Measurements from ENCODE around the gene GGT7.

GGT7 gene

GRCh38 chr20:34848597-34848996, 24.1 kb downstream of the GGT7 start:
- intact Hi-C loops (cut with micrococcal nuclease), result no loop called here
- Mint-ChIP-seq H3K27me3 (no peaks in the 10 kb centered on the region), H3K27ac (no peak overlapping the region), H3K4me3 (no peak overlapping the region), H3K9me3 (no peaks in the 10 kb centered on the region), H3K4me1 (ENCODE audit: low read depth) (no peaks in the 10 kb centered on the region), H3K36me3 (ENCODE audit: low read depth) (peaks cover 15% of the 10 kb centered on the region)

DNA sequence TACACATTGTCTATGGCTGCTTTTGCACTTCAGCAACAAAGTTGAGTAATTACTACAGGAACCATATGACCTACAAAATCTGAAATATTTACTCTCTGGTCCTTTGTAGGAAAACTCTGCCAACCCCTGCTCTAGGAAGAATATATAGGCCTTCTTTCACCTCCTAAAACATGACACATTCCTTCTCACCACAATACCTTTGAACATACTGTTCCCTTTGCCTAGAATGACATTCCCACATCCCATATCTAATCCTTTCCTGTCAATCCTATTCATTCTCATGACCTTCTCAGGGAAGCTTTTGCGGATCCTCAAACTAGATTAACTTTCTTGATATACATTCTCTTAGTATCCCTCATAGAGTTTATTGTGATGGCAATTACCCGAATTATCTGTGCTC, 29.2 kb downstream of the GGT7 start:
- Mint-ChIP-seq H3K9me3 (no peaks in the 10 kb centered on the region), H3K4me1 (ENCODE audit: low read depth) (no peaks in the 10 kb centered on the region), H3K27me3 (no peaks in the 10 kb centered on the region), H3K27ac (no peak overlapping the region), H3K36me3 (ENCODE audit: low read depth) (peaks cover 6% of the 10 kb centered on the region), H3K4me3 (no peak overlapping the region)
- intact Hi-C loops (cut with micrococcal nuclease), result no loop called here

- H3K36me3 Mint-ChIP-seq (ENCODE audit: low read depth), result peaks cover 3% of the 10 kb centered on the region
- no peaks in the 10 kb centered on the region for H3K9me3 Mint-ChIP-seq
- no peak overlapping the region for H3K4me3 Mint-ChIP-seq
- H3K4me1 Mint-ChIP-seq (ENCODE audit: low read depth), result no peaks in the 10 kb centered on the region
- intact Hi-C loops (cut with micrococcal nuclease), result no loop called here
- H3K27ac Mint-ChIP-seq, result no peak overlapping the region
- no peaks in the 10 kb centered on the region for H3K27me3 Mint-ChIP-seq
Observed at GRCh38 chr20:34842143-34842542, 30.5 kb downstream of the GGT7 start.

DNA sequence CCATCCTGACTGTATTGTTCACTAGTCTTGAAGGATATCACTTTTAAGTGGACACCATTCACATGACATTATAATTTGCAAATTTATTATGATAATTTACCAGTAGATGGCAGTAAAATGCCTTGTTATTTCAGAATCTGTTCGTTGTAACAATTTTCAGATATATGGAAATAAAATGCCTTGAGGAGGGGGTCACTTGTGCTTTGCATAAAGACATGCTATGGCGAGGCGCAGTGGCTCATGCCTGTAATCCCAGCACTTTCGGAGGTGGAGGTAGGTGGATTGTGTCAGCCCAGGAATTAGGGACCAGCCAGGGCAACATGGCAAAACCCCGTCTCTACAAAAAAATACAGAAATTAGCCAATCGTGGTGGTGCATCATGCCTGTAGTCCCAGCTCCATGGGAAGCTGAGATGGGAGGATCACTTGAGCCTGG, 38.2 kb downstream of the GGT7 start:
- Mint-ChIP-seq H3K27me3 (no peaks in the 10 kb centered on the region), H3K36me3 (ENCODE audit: low read depth) (no peaks in the 10 kb centered on the region), H3K27ac (no peak overlapping the region), H3K9me3 (no peaks in the 10 kb centered on the region), H3K4me3 (no peak overlapping the region), H3K4me1 (ENCODE audit: low read depth) (peaks cover 12% of the 10 kb centered on the region)
- intact Hi-C loops (cut with micrococcal nuclease), result loop anchor here (5.0 kb wide), 1 partner anchor 128 kb away; no protein-coding TSS in a partner anchor

DNA sequence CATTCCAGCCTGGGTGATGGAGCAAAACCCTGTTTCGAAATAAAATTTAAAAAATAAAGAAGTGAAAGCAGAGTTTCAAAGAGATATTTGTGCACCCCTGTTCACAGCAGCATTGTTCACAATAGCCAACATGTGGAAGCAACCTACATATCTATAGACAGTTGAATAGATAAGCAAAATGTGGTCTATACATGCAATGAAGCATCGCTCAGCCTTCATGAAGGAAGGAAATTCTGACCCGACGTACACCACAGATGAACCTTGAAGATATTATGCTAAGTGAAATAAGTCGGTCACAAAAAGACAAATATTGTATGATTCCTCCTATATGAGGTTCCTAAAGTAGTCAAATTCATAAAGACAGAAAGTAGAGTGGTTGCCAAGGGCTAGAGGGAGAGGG, 40.7 kb downstream of the GGT7 start:
- intact Hi-C loops (cut with micrococcal nuclease), result loop anchor here (5.0 kb wide), 1 partner anchor 130 kb away; no protein-coding TSS in a partner anchor
- Mint-ChIP-seq H3K27ac (no peak overlapping the region), H3K27me3 (no peaks in the 10 kb centered on the region), H3K4me1 (ENCODE audit: low read depth) (peaks cover 12% of the 10 kb centered on the region), H3K36me3 (ENCODE audit: low read depth) (no peaks in the 10 kb centered on the region), H3K9me3 (no peaks in the 10 kb centered on the region), H3K4me3 (no peak overlapping the region)

DNA sequence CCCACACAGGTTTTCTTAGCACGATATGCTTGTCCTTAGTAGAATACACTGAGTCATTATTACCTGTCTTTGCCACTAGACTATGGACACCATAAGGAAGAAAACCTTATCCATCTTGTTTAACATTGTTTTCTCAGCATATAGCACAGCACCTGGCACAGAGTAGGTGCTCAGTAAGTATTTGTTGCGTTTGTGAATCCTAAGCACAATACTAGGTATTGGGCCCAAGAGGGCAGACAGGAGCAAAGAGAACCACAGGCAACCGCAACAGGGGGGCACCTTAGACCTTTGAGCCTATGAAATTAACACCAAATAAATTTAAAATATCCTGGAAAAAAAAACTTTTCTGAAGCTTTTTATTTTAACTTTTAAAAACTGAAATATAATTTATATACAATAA, 43.5 kb downstream of the GGT7 start:
- Mint-ChIP-seq H3K27me3 (no peaks in the 10 kb centered on the region), H3K27ac (no peak overlapping the region), H3K4me3 (no peak overlapping the region), H3K9me3 (no peaks in the 10 kb centered on the region), H3K4me1 (ENCODE audit: low read depth) (peaks cover 19% of the 10 kb centered on the region), H3K36me3 (ENCODE audit: low read depth) (peaks cover 8% of the 10 kb centered on the region)
- intact Hi-C loops (cut with micrococcal nuclease), result no loop called here

DNA sequence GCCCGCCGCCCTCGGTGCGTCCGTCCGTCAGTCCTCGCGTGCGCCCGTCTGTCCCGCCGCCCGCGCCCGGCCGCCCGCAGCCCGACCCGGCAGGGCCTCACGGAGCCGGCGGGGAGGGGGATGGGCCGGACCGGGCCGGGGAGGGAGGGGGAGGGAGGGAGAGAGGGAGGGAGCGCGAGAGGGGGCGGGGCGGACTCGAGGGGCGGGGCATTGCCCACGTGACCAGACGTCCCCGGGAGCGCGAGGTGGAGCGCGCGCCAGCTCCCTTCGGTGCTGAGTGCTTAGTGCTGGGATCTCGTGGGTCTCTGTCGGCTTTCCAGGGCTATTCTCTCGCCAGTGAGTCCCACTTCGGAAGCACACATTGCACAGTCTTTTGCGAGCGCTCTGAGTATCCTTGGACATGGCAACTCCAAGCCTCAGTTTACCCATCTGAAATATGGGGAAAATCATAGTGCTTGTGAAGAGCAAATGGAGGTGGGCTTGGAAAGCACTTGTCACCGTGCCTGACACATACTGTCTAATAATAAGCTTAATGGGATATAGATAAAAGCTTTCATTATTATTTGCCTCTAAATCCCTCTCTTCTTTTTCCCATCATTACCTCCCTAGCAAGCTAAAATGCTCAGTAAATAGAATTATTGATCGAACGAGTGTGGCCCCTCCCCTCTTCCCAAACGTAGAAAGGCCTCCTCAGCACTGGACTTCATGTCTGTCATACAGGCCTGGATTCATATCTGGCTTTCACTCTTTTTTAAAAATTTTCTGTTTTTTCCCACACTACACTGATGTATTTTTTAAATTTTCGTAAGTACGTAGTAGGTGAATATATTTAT, 46.9 kb downstream of the GGT7 start, which contains the start of gene NCOA6:
Gene NCOA6, minus strand, starts transcription at position 122 of the 833 bp plus-strand sequence. CDS start 43,296 bp downstream, outside the sequence.
- Mint-ChIP-seq H3K4me3 (peak within 1 kb of the TSS; percentile 95), H3K27ac (peak within 1 kb of the TSS; percentile 89), H3K4me1 (ENCODE audit: low read depth) (peaks cover 43% of the 10 kb centered on the region), H3K36me3 (ENCODE audit: low read depth) (peaks cover 20% of the 10 kb centered on the region), H3K9me3 (no peaks in the 10 kb centered on the region), H3K27me3 (no peaks in the 10 kb centered on the region)
- intact Hi-C loops (cut with micrococcal nuclease), result loop anchor here (2.0 kb wide), 1 partner anchor 49 kb away; no protein-coding TSS in a partner anchor

- no peaks in the 10 kb centered on the region for H3K27me3 Mint-ChIP-seq
- H3K4me3 Mint-ChIP-seq, result peak overlapping the region; percentile 95
- H3K27ac Mint-ChIP-seq, result peak overlapping the region; percentile 89
- peaks cover 20% of the 10 kb centered on the region for H3K36me3 Mint-ChIP-seq (ENCODE audit: low read depth)
- intact Hi-C loops (cut with micrococcal nuclease), result loop anchor here (2.0 kb wide), 1 partner anchor 50 kb away; no protein-coding TSS in a partner anchor
- H3K4me1 Mint-ChIP-seq (ENCODE audit: low read depth), result peaks cover 43% of the 10 kb centered on the region
- H3K9me3 Mint-ChIP-seq, result no peaks in the 10 kb centered on the region
Observed at GRCh38 chr20:34824806-34825529, 47.7 kb downstream of the GGT7 start.

GRCh38 chr20:34824452-34824805, 48.2 kb downstream of the GGT7 start:
- Mint-ChIP-seq H3K27me3 (no peaks in the 10 kb centered on the region), H3K27ac (peak overlapping the region; percentile 89), H3K36me3 (ENCODE audit: low read depth) (peaks cover 20% of the 10 kb centered on the region), H3K4me3 (peak overlapping the region; percentile 95), H3K4me1 (ENCODE audit: low read depth) (peaks cover 43% of the 10 kb centered on the region), H3K9me3 (no peaks in the 10 kb centered on the region)
- intact Hi-C loops (cut with micrococcal nuclease), result loop anchor here (2.0 kb wide), 1 partner anchor 50 kb away; no protein-coding TSS in a partner anchor

DNA sequence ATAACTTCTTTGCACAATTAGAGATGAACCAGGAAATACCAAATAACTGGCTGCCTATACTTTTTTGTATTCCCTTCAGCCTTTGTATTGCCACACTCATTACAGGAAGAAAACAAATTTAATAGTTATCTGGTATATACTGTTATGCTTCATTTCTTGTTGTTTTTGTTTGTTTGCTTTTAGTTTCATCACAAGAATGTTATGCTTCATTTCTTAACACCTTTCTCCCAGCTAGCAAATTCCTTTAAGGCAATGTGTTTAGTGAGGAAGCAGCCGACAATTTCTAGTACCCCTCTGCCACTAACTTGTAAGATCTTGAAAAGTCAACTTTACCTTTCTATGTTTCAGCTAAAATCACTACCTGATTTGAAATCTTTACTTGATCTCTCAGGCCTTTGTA, 48.6 kb downstream of the GGT7 start:
- Mint-ChIP-seq H3K4me1 (ENCODE audit: low read depth) (peaks cover 43% of the 10 kb centered on the region), H3K9me3 (no peaks in the 10 kb centered on the region), H3K27me3 (no peaks in the 10 kb centered on the region), H3K36me3 (ENCODE audit: low read depth) (peaks cover 20% of the 10 kb centered on the region), H3K4me3 (peak overlapping the region; percentile 95), H3K27ac (peak overlapping the region; percentile 89)
- intact Hi-C loops (cut with micrococcal nuclease), result loop anchor here (2.0 kb wide), 1 partner anchor 51 kb away; no protein-coding TSS in a partner anchor

GRCh38 chr20:34820805-34821578, 51.7 kb downstream of the GGT7 start:
- Mint-ChIP-seq H3K4me1 (ENCODE audit: low read depth) (peaks cover 58% of the 10 kb centered on the region), H3K27ac (no peak overlapping the region), H3K4me3 (no peak overlapping the region), H3K27me3 (no peaks in the 10 kb centered on the region), H3K9me3 (no peaks in the 10 kb centered on the region), H3K36me3 (ENCODE audit: low read depth) (peaks cover 20% of the 10 kb centered on the region)
- intact Hi-C loops (cut with micrococcal nuclease), result no loop called here

DNA sequence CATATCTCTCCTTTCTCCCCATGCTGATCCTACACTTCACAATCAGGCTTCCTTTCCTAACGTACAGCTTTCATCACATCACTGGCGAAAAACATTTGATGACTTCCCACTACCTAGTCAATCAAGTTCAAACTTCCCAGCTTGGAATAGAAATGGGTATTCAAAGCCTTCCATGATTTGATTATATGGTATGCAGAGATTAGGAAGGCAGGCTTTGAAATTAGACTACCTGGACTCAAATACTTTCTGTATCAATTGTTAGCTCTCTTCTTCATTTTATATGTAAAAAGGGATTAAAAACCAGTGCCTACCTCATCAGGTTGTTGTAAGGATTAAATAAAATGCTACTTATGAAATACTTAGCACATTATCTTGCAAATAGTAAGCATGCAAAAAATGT, 54.9 kb downstream of the GGT7 start:
- intact Hi-C loops (cut with micrococcal nuclease), result no loop called here
- peaks cover 11% of the 10 kb centered on the region for H3K36me3 Mint-ChIP-seq (ENCODE audit: low read depth)
- peaks cover 39% of the 10 kb centered on the region for H3K4me1 Mint-ChIP-seq (ENCODE audit: low read depth)
- no peaks in the 10 kb centered on the region for H3K9me3 Mint-ChIP-seq
- no peak overlapping the region for H3K27ac Mint-ChIP-seq
- H3K4me3 Mint-ChIP-seq, result no peak overlapping the region
- H3K27me3 Mint-ChIP-seq, result no peaks in the 10 kb centered on the region

DNA sequence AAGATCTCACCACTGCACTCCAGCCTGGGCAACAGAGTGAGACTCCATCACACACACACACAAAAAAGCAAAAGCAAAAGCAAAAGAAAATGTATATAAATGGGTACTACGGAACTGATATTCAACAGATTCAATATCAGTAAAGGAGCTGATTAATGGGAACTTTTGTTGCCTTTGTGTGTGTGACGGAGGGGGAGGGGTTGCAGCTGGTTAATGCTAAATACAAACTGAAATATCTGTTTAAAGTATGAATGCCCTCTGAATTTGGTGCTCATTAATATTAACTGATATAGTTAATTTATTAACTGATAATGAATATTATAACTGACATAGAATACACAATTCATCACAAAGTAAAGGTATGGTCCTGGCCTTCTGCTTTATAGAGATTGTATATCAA, 55.6 kb downstream of the GGT7 start:
- Mint-ChIP-seq H3K36me3 (ENCODE audit: low read depth) (peaks cover 11% of the 10 kb centered on the region), H3K9me3 (no peaks in the 10 kb centered on the region), H3K27ac (no peak overlapping the region), H3K4me3 (no peak overlapping the region), H3K4me1 (ENCODE audit: low read depth) (peaks cover 37% of the 10 kb centered on the region), H3K27me3 (no peaks in the 10 kb centered on the region)
- intact Hi-C loops (cut with micrococcal nuclease), result no loop called here

All from dendritic cell treated with granulocyte-macrophage colony-stimulating factor and Interleukin-4, amounts not matched to agents 40 ng/mL and 50 ng/mL, for 4 days (primary cell).